ENCODE measurements around the gene CLCA2. TPM values are rescaled to one million over a fixed set of nuclear protein-coding genes. Genes with fewer than 3 reads are reported as not detected.

CLCA2 gene
- total RNA-seq, 4 donors from 2014 or later: 1.2 to 5.0 TPM; not detected in 2

DNA sequence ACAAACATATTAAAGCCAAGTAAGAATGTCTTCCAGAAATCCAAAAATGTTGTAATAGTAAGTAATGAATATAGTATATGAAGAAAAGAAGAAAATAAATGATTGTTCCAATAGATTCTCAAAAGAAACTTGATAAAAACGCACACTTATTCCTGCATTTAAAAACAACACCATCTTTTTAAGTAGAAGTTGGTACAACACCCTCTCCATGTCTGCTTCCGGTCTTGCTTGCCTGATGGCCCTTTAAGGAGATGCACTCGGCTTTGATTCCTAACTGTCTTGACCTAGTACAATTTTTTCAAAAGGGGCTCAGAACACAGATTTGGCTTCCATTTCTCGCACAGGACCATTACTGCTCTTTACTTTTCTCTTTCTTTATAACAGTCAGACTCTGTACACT, 53.7 kb downstream of the CLCA2 start:
- H3K9me3 ChIP-seq: no peaks in the 10 kb centered on the region
- DNase-seq: no peak
- H3K27ac ChIP-seq: no peak overlapping the region
- H3K27me3 ChIP-seq: no peaks in the 10 kb centered on the region
- H3K4me3 ChIP-seq: no peak overlapping the region
- no peak for TF ChIP-seq POLR2A (IDR thresholded peaks at IDR 0.05)
- TF ChIP-seq, protein P1, sequence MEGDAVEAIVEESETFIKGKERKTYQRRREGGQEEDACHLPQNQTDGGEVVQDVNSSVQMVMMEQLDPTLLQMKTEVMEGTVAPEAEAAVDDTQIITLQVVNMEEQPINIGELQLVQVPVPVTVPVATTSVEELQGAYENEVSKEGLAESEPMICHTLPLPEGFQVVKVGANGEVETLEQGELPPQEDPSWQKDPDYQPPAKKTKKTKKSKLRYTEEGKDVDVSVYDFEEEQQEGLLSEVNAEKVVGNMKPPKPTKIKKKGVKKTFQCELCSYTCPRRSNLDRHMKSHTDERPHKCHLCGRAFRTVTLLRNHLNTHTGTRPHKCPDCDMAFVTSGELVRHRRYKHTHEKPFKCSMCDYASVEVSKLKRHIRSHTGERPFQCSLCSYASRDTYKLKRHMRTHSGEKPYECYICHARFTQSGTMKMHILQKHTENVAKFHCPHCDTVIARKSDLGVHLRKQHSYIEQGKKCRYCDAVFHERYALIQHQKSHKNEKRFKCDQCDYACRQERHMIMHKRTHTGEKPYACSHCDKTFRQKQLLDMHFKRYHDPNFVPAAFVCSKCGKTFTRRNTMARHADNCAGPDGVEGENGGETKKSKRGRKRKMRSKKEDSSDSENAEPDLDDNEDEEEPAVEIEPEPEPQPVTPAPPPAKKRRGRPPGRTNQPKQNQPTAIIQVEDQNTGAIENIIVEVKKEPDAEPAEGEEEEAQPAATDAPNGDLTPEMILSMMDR (IDR thresholded peaks at IDR 0.05): no peak
- no peaks in the 10 kb centered on the region for H3K4me1 ChIP-seq
- H3K36me3 ChIP-seq: no peaks in the 10 kb centered on the region

DNA sequence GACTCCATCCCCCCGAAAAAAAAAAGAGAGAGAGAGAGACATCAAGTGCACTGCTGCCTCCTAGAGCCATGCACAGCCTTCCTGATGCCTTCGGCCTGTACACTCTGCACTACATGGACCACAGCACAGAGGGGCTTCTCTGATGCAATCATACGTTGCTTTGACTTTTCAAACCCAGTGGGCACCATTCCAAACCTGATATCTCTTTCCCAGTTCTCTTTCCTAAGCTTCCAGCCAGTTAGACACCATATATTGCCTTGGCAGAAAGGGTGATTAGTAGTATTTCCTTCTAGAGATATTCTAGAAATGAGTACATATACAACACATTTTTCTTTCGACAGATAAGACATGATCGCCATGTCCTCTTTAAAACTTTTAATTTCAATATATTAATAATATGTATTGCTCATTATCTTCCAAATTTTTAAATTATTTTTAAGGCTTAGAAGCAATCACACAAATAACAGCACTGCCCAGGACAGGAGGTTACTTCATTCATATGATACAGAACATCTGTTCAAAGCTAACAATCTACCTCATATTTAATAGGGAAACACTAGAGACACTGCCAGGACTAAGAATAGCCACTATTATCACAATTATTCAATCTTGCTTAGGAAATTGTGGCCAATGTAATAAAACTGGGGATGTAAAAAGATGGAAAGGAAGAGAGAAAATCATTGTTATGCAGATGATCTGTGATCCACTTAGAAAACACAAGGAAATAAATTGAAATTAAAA, 54.6 kb downstream of the CLCA2 start:
- DNase-seq: no peak
- H3K27ac ChIP-seq: no peak overlapping the region
- H3K27me3 ChIP-seq: no peaks in the 10 kb centered on the region
- TF ChIP-seq, protein P1 (IDR thresholded peaks at IDR 0.05): no peak
- TF ChIP-seq POLR2A (IDR thresholded peaks at IDR 0.05): no peak
- H3K4me3 ChIP-seq: no peak overlapping the region
- no peaks in the 10 kb centered on the region for H3K36me3 ChIP-seq
- H3K9me3 ChIP-seq: no peaks in the 10 kb centered on the region
- H3K4me1 ChIP-seq: no peaks in the 10 kb centered on the region

DNA sequence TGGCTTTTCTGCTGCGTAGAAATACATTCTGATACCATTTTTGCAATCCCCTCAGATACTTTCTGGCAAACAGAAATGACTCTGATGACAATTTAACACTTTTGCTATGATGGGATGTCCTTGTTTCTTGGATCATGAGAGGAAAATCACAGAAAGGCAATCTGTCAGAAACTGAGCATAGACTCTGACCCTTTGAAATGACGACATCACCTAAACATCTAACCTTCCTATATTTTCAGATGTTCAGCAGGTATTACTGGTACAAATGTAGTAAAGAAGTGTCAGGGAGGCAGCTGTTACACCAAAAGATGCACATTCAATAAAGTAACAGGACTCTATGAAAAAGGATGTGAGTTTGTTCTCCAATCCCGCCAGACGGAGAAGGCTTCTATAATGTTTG, 58.0 kb downstream of the CLCA2 start:
- no peak for DNase-seq
- Histone ChIP-seq H3K27me3 (no peaks in the 10 kb centered on the region), H3K36me3 (no peaks in the 10 kb centered on the region), H3K27ac (no peak overlapping the region), H3K9me3 (no peaks in the 10 kb centered on the region), H3K4me1 (no peaks in the 10 kb centered on the region), H3K4me3 (no peak overlapping the region)
- TF ChIP-seq POLR2A (IDR thresholded peaks at IDR 0.05): no peak
- TF ChIP-seq, protein P1 (IDR thresholded peaks at IDR 0.05): no peak

DNA sequence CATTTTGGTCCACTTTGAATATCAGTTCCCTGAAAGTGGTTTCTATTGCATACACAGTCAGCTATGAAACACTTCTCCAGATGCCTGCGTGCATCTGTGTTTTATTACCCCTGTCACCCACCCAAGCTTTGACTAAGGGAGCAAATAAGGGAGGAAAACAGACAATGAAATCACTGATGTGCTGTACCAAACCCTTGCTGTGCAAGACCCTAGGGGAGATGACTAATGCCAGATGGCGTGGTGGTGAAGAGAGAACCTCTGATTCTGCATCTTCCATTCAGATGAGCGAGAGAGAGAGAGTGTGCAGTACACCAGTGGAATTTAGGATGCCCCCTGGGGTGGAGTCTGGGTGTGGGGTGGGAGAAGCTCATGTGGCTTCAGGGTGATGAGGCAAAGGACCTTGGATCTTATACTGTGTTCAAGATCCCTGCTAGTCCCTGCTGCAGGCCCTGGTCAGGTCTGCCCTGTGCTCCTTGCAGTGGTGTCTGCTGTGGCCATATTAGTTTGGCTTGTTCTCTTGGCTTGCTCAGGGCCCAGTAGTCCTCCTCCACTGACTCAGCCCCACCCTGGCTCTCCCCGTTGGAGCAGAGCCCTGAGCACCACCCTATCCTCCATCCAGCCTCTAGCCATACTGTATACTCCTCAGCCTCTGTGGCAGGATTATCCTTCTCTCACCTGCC, 63.3 kb downstream of the CLCA2 start:
- no peak overlapping the region for H3K27ac ChIP-seq
- no peaks in the 10 kb centered on the region for H3K9me3 ChIP-seq
- TF ChIP-seq POLR2A (IDR thresholded peaks at IDR 0.05): no peak
- TF ChIP-seq, protein P1 (IDR thresholded peaks at IDR 0.05): no peak
- DNase-seq: no peak
- H3K36me3 ChIP-seq: no peaks in the 10 kb centered on the region
- no peaks in the 10 kb centered on the region for H3K27me3 ChIP-seq
- H3K4me3 ChIP-seq: no peak overlapping the region
- H3K4me1 ChIP-seq: no peaks in the 10 kb centered on the region

DNA sequence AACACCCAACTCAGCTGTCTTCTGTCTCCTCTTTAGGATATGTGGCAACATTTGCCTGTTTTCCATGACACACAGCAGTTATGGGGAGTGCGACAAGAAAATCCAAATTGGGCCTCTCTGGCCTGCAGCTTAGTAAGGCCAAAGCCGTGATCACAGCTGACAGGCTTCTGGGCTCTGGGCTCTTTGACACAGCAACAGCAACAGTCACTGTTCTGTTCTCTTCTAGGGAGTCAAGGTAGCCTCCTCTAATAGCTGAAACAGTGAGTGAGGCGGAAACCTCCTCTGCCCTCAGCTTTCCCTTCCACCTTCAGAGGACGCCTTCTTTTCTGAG, 63.8 kb downstream of the CLCA2 start:
- no peak overlapping the region for H3K27ac ChIP-seq

More for the DNA sequence above, 63.8 kb downstream of the CLCA2 start:
- Histone ChIP-seq H3K27me3 (no peaks in the 10 kb centered on the region), H3K4me3 (no peak overlapping the region), H3K9me3 (no peaks in the 10 kb centered on the region), H3K4me1 (no peaks in the 10 kb centered on the region), H3K36me3 (no peaks in the 10 kb centered on the region)
- no peak for DNase-seq
- TF ChIP-seq POLR2A (IDR thresholded peaks at IDR 0.05): no peak
- TF ChIP-seq, protein P1 (IDR thresholded peaks at IDR 0.05): no peak

All from Peyer's patch (tissue), 4 donors.